Stimulated activated CD4-positive, alpha-beta T cell treated with anti-CD3 and anti-CD28 coated beads, TNF-alpha, amount 100 ng/mL, for 4 hours (primary cell): ENCODE results near the gene OR8A1.

Experiments used
- DNase-seq, 3 experiments: peaks; one replicate each; pipeline ENCODE4 v3.0.0-alpha.2; 2020; ENCODE audit warnings: low read depth in 3 of 3

Gene OR8A1

DNA sequence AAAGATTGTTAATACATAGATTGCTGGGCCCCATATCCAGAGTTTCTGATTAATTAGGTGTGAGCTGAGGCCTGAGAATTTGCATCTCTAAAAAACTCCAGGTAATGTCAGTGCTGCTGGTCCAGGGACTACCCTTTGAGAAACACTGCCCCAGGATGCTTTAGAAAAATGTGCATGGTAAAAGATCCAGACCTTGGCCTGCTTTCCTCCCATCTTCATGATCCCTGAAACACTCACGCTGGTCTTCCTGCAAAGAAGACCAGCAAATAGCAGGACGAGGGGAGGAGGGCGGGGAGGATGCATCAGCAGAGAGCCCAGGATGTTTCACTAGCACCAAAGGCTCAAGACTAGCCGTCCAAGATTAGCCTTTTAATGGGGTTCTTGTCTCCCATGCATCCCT lies at the start of gene OR8A1:
Gene OR8A1 (plus strand): TSS at position 301 of the 400 bp plus-strand sequence. CDS start 123 bp downstream, outside the sequence.
- DNase-seq: no peak

DNA sequence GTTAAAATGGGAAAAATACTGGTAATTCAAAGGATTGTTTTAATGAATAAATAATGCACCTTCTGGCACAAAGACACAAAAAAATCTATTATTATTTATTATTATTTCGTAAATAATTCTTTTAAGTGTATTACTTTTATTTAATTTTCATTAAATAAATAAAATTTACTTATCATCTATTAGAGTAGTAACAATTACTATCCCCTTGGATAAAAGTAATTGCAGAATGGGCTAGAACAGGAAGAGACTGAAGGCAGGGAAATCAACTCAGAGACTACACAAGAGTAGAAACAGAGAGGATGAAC lies 49.3 kb upstream of the OR8A1 start:
- no peak for DNase-seq

DNA sequence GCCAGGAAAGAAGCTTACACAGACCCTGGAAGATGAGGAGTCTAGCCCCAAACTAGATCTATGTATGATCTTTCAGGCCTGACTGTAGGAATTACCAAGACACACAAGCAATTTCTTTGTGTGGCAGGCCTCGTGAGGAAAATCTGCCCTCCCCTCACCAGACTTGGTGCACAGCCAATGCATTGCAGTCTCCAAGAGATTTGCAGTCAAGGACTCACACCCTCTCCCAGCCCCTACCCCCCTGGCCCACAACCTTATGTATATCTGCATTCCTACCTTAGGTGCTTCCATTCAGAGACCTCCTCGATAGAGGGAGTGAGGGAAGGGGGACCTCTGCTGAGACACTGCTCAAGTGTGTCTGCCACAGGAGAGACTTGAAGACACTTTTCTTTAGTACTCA lies 36.2 kb upstream of the OR8A1 start:
- no peak for DNase-seq

DNA sequence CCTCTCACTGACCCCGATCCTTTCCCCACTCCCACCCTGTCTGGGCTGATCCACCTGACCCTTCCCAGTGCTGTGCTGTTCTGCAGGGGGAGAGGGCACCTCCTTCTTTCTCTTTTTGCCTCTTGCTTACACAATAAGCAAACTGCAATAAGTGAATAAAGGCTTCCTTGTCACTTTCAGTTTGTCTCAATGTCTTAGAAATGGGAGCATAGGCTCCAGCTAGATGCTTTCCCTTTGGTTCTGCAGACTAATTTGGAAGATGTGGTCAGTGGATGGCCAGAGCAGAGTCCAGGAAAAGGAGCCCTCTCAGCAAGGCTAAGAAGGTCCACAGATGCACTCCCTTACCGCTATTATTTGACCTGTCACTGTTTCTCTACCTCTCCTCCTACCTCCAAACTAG lies 35.7 kb upstream of the OR8A1 start:
- DNase-seq: no peak

DNA sequence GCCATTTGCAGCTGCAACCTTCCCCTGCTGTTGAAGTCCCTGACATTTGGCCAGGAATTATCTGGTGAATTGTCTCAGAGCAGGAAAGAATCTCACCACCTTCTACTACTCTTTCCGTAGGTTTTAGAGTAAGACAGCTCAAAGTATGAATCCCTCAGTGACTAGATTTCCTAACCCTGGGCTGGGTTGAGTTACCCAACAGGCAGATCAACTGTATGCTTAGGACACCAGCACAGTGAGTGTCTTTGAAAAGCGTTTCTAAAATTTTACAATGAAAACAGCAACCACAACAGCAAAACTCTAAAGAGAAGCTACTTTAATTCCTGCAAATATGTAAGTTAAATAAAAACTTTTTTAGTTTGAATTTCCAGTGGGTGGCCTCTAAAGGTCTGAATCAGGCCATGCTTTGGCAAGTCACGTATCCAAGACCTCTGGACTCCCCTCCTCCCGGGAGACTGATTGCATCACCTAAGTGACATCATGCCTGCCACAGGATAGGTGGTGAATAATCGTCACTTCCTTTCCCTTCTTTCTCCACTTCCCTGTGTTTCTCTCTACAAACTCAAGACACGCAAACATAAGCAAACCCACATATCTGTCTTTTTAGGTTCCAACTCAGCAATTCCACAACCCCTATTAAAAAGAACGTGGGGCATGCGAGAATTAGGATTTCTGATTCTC lies 34.1 kb upstream of the OR8A1 start:
- DNase-seq: no peak

DNA sequence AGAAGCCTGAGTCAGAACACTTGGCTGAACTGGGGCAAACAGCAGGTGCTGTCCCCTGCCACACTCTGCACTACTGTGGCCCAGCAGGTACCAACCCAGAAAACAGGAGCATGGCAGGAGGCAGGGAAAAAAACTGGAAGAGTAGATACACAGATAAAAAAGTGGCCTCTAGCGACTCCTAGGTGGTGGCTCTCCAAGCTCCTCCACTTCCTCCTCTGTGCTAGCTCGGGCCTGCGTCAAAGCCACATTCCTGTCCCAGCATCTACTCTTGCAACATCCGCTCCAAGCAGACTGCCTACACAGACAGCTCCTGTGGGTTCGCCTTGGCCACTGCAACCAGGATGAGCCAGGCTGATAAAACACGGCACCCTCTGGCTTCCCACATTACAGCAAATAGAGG lies 33.3 kb upstream of the OR8A1 start:
- DNase-seq: no peak

DNA sequence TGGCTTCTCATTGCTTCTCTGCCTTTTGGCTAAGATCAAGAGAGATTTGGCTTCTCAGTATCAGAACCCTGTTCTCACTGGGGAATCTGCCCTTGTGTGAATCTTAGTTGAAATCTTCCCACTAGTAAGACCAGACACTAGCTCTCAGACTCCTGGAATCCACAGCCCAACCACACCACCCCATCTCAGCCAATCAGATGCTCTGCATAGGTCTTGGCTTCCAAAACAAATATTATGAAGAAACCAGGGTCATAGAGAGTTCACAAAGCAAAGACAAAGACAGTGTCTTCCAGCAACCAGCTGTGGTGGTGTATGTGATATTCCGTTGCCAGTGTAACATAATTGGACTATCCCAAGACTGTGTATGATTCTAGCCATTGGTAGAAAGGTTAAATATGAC lies 31.8 kb upstream of the OR8A1 start:
- no peak for DNase-seq

DNA sequence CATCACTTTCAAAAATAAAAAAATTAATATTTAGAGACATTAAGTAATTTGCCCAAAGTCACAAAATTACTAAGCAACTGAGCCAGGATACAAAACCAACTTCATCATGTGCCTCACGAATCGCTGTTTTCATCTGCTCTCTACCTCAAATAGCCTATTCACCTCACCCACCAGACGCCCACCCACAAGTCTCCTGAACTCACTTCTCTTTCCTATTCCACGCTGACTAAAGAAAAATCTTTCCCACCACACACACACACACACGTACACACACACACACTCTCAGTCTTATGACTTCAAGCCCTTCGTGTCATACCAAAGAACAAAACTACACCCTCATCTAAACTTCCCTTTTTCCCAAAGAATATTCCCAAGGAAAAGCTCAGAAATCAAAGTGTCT lies 28.6 kb upstream of the OR8A1 start:
- DNase-seq: no peak

DNA sequence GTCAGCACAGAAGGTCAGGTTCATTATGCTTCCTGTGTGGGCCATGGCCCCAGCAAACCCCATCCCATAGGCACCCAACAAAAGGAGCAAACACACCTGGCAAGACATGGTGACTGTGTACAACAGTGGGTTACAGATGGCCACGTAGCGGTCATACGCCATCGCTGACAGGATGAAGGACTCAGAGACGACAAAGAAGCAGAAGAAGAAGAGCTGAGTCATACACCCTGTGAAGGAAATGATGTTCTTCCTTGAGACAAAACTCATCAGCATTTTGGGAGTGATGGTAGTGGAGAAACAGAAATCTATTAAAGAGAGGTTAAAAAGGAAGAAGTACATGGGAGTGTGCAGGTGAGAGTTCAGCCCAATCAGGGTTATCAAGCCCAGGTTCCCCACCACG lies 26.7 kb upstream of the OR8A1 start:
- DNase-seq: no peak

DNA sequence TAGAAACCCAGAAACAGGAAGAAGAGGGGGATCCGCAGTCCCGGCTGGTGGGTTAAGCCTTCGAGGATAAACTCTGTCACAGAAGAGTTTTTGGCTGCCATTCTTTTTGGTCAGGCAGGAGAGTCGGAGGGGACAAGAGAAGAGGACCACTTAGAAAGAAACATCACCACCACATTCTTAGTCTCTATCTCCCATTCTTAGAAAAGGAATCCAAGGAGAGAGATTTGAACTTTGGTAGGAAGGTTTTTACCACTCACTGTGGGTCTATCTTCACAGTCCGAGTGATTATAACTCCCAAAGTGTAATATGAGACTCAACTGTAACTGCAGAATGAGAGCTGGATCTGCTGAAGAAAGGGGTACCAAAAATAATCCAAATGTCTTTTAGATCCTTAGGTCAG lies 26.2 kb upstream of the OR8A1 start, which contains the start of gene OR8B12:
Gene OR8B12 (minus strand): TSS at position 101 of the 400 bp plus-strand sequence. CDS start 0 bp downstream, at position 101.
- no peak for DNase-seq

DNA sequence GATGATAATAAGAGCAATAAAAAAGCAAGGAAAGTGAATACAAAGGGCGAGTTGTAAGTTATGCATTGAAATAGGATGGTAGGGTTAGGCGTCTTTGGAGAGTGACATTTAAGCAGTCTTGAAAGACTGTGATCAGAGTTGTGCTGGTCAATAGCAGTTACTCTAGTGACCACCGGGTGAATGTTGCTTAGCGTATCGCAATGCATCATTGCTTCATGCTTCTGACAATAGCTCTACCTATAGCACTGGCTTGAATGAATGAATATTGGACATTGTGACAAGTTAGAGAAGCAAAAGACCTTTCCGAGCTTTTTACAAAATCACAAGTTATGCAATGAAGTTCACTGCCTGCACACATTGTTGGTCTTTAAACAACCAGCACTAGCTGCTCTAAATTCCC lies 18.6 kb upstream of the OR8A1 start:
- no peak for DNase-seq

DNA sequence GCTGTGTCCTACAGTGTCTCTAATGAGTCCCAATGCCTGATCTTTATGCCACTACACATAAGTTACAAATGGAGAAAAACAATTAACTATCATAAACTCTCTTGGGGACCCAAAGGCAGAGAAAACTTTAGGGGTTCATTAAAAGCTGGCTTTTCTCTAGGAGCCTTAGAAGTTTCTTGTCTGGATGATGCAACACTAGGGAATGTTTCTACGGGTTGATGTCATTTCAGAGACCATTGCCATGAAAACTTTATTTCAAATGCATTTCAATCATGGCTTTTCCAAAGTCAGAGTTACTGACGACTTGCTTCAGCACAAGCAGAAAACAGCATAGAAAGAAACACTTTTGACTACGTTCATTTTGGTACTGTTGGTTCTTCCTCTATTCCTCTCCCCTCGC lies 17.8 kb upstream of the OR8A1 start:
- DNase-seq: no peak

DNA sequence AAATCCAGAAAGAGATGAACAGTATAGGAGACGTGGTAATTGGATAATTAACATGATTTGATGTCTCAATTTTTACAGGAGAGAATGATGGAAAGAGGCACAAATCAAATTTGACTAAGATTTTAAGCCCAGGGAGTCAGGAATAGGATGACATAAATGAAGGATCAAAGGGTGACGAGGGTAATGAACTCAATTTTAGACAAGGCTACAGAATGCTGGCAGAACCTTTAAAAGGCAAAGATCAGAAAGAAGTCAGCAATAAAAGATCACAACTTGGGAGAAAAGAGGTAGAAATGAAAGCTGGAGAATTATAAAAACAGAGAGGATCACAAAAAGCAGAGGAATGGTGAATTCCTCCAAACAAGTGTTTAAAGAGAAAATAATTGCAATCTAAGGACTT lies 13.0 kb upstream of the OR8A1 start:
- no peak for DNase-seq

DNA sequence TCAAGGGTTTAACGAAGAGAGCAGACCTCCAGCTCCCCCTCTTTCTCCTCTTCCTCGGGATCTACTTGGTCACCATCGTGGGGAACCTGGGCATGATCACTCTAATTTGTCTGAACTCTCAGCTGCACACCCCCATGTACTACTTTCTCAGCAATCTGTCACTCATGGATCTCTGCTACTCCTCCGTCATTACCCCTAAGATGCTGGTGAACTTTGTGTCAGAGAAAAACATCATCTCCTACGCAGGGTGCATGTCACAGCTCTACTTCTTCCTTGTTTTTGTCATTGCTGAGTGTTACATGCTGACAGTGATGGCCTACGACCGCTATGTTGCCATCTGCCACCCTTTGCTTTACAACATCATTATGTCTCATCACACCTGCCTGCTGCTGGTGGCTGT lies 363 bp downstream of the OR8A1 start:
- DNase-seq: no peak

DNA sequence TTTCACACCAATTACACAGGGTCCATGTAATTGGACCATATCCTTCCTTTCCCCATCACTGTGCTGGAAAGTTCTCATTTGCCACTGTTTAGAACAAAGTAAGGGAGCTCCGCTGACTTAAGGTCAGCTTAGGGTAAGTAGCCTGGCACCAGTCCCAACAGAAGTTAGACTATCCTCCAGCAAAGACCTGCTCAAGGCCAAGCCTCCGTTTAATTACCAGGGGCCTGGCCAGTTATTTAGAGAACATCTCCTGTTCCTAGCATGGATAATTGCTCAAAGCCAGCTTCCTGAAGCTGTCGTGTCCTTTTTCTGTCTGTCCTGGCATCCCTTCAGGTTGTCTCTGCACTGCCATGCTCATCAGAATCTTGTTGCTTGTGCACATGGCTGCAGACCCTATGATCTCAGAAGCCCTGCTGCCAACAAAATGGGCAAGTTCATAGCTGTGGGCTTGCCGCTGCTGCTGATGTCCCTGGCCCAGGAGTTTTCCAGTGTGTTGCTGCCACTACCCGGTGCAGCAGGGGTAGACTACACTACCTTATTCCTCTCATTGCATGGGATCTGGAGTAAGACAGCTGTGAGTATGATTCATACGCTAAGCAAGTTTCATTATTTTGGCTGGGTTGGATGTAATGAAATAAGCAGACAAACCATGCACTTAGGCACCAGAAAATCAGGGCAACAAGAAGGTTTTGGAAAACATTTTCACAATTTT lies 8.1 kb downstream of the OR8A1 start:
- no peak for DNase-seq

DNA sequence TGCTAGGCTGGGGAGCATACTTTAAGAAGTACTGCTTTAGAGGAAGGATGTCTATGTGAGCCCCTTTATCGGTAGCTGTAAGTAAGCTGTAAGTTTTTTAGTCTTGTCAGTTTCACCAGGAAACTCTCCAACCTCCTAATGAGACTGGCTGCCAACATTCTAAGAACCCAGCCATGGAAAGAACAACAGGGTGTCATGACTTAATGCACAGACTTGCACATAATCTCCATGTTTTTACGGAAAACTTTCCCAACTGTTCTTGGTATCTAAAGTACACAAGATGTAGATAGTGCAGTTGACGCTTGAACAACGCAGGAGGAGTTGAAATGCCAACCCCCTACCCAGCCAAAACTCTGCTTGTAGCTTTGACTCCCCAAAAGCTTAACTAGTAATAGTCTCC lies 9.0 kb downstream of the OR8A1 start:
- DNase-seq: no peak

DNA sequence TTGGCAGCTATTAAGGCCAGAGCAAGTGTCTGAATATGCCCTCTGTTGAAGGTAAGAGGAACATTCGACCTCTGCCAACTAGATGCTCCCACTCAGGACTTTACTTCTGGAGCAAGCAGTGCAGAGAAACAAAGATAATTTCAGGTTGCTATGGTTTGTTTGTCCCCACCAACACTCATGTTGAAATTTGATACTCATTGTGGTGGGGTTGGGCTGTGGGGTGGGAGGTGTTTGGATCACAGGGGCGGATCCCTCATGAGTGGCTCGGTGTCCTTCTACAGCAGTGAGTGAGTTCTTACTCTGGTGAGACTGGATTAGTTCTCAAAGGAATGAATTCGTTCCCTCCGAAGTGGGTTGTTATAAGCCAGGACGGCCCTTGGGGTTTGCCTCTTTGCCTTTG lies 12.0 kb downstream of the OR8A1 start:
- no peak for DNase-seq

DNA sequence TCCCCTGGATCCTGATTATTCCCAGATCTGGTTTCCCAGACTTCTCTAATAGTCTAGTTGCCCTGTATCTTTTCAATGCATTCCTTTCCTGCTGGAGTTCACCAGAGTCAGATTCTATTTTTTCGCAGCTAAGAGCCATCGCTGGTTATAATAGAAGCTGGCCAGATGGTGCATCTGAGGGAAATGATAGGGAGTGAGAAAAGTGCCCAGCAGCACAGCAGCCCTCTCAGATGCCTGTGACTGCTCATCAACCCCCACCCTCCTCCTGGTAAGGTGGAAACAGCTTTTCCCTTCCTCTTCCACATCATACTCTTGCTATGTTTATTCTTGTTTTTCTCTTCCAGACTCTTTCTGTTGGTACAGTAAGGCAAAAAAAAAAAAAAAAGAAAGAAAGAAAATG lies 12.8 kb downstream of the OR8A1 start:
- DNase-seq: no peak

DNA sequence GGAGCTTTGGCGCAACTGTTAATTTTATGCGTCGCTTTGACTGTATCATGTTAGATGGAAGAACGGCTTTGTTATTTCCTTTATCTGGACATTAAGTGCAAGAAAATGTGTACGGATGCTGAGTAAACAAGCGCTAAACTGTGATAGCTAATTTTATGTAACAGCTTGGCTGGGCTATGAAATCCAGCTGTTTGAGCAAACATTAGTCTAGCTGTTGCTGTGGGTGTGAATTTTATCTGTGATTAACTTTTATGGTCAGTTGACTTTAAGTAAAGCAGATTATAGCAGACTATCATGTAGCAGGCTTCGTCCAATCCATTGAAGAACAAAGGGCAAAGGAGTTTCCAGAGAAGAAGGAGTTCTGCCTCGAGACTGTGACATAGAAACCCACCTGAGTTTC lies 14.0 kb downstream of the OR8A1 start:
- no peak for DNase-seq

DNA sequence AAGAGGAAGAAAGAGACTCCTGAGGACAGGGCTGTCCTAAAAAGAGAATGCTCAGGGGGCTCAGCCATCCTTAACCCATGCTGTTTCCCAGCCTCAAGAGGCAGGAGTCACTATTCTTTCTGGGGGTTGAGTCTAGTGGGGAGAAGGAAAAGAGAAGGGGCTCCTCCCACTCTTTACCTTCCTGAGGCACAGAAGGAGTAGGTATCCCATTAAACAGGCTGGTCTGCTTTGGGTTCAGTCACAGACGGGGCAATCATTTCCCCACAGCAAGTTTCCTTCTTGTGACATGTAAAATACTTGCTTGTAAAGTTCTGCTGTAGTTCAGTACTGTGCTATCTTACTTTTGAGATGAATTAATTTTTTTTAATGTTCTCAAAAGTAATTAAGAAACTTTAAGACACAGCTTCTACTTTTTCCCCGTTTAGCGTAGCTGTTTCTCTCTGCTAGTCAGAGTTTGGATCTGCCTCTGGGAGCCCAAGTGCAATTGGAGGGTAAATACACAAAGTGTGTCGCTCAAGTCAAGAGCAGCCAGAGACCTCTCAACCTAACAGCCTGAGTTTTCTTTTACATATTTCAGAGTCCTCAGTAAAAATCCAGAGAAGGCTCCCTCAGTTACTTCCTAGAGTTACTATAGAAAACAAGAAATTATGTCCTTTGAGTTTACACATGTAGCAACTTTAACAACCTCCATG lies 15.0 kb downstream of the OR8A1 start:
- DNase-seq: no peak

DNA sequence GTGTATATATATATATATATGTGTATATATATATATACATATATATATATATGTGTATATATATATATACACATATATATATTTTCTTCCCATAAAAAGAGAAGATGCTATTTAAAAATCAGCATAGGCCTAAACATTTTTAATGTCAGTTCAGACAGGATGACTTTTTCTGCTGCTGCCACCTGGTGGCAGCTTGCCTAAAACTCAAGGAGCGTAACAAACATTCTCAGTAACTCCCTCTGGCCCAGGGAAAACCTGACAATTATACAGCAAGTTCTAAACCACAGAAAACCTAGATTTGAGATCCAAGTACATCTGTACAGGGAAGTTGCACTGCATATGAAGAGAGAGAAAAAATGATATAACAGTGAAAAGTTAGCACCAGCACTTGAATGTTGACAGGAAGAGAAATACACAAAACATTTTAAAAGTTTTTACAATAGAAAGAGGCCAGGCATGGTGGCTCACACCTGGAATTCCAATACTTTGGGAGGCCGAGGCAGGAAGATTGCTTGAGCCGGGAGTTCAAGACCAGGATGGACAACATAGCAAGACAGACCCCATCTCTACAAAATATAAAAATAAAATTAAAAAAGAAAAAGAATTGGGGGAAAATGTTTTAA lies 16.6 kb downstream of the OR8A1 start:
- DNase-seq: peak in 1 of 3 experiments; percentile 13

DNA sequence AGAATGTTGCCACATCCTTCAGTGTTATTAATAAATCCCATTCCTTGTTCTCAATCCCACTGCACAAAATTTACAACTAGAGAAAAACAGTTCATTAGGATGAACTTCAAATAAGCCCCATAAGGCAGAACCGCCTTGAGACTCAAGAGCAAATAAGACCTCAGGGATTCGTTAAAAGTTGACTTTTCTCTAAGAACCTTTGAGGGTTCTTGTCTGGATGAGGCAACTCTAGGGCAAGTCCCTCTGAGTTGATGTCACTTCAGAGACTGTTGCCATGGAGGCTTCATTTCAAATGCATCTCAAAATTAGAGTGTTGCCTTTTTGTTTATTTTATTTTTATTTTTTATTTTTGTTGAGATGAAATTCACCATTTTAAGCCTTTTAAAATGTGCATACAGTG lies 21.6 kb downstream of the OR8A1 start:
- DNase-seq: no peak

DNA sequence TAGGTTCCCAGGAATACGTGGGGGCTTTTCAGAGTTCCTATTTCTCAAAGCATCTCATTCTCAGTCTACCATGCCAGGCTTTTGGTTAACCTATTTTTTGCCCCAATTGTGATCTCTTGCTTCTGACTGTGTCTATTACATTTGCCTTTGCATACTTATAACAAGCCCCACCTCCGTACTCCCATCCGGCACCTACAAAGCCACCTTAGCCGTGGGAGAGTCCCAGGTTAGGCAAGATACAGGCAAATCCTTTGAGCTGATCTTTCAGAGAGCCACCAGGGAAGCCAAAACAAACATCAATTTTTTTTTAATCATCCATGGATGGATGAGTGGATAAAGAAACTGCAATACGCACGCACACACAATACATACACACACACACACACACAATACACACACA lies 22.8 kb downstream of the OR8A1 start:
- DNase-seq: no peak
